ENCODE measurements around the gene TEX55.
"Not testable (repeated sequence)": the region's sequence is repeated elsewhere in the genome, so short reads cannot be mapped to it uniquely, and the experiment has no call there.

TEX55 gene

DNA sequence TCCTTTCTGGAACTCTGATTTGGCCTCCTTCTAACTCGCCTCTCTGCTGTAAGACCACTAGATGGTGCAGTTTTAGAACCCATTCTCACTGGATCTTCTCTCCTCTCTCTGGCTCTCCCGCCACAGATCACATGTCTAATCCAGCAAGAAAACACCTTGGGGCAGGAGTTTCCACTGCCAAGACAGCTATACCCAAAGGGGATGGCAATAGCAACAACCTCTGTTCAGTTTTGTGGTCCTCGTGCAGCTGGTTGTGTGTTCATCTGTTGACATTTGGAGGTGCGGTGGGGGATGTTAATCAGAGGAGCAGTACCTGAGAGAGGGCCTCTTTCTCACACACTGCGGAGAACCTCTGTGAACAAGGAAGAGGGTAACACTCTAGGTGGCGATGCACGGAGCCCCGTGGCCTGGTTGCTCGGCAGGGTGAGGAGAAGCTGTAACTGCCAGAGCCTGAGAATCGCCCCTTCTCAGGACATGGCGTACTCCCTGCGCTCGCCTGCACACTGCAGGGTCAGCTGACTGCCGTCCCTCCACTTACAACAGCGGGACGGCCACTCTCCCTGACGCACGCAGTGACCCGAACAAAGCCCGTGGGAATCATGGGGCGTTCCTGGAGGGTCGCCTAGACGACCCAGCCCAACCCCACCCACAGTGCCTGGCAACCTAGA is at the start of gene TEX55:
TEX55 (plus strand) TSS at position 666 of the 668 bp plus-strand sequence. CDS start 25 bp downstream, outside the sequence.
- DNase-seq (ENCODE audit: low read depth in 2 of 2, low spot score in 1 of 2): no peak

DNA sequence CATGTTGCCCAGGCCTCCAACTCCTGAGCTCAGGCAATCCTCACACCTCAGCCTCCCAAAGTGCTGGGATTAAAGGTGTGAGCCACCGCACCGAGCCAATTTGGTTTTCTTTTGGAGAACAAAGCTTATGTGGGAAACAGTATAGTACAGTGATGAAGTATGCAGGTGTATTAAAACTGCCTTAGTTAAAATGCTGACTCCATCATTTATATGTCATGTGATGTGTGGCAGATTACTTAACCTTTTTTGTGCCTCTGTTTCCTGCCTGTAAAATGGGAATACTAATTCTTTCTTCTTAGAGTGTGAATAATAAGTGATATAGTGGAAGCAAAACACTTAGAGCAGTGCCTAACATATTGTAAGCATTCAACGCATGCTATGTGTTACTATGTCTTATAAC is 48.0 kb upstream of the TEX55 start:
- DNase-seq (ENCODE audit: low read depth in 2 of 2, low spot score in 1 of 2): no peak

DNA sequence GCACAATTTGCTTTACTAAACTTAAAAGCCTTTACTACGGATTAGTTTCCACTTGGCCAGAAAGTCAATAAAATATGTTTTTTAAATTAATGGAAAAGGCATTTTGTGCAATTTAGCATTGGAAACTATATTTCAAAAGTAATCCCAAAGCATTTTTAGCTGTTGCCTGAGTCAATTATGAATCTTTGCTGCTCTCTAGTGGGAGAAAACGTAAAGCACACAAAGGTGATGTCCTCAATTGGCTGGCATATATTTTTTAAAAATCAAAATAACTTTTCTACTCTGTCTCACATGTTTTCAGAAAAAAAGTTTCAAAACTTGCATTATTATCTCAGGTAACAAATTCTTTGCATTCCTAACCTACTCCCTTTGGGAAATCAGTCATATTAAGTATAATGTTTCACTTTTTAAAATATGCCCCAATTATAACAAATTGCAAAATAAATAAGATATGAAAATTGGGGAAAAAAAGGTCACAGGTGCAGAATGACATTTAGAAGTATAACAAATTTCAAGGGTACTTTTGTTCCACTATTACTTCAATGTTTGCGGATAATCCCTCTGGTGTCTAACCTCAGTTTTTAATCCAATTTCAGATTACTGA is 47.2 kb upstream of the TEX55 start:
- DNase-seq (ENCODE audit: low read depth in 2 of 2, low spot score in 1 of 2): no peak

DNA sequence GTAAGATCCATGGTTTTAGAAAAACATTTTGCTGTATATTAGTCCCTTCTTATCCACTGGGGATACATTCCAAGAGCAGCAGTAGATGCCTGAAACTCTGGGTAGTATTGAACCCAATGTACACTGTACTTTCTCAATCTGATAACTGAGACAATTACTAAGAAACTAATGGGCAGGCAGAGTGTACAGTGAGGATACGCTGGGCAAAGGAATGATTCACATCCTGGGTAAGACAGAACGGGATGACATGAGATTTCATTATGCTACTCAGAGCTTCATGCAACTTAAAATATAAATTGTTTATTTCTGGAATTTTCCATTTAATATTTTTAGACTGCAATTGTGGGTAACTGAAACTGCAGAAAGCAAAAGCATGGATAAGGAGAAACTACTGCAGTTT is 46.2 kb upstream of the TEX55 start:
- DNase-seq (ENCODE audit: low read depth in 2 of 2, low spot score in 1 of 2): no peak

DNA sequence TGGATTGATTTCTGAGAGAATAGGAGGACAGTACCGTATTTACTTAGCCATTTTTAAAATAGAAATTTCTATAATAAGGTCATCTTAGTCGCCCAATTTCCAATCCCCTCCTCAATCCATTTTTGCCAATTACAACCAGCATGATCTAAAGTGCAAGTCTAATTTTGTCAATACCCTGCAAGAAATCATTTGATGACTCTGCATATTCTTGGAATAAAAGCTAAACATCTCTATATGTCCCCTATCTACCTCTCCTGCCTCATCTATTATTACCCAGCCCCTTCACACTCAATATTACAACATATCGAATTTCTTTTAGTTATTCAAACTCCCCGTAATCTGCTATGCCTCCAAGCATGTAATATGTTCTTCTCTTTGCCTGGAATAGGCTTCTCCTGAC is 41.9 kb upstream of the TEX55 start:
- DNase-seq (ENCODE audit: low read depth in 2 of 2, low spot score in 1 of 2): no peak

DNA sequence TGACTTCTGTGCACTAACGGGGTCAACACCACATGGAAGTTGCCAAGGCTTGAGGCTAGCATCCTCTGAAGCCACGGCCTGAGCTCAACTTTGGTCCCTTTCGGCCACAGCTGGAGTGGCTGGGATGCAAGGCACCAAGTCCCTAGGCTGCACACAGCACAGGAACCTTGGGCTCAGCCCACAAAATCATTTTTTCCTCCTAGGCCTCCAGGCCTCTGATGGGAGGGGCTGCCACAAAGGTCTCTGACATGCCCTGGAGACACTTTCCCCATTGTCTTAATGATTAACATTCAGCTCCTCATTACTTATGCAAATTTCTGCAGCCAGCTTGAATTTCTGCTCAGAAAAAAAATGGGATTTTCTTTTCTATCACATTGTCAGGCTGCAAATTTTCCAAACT is 27.6 kb upstream of the TEX55 start:
- DNase-seq (ENCODE audit: low read depth in 2 of 2, low spot score in 1 of 2): not testable (repeated sequence)

DNA sequence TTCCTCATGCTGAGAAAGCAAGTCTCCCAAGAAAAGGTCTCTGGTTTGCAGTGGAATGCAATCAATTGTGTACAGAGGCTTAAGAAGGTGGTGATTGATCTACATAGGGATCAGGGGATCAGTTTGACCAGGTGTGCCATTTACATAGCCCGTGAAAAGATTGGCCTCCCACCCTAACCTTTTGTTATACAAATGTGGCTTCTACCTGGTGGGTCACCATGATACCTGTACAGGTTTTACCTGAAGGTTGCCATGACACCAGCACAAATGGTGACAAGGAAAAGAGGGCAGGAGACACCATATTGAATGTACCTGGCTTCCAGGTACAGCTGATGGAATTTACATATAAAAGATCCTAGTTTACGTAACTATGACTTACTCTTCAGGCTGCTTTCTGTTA is 25.5 kb upstream of the TEX55 start:
- no peak for DNase-seq (ENCODE audit: low read depth in 2 of 2, low spot score in 1 of 2)

DNA sequence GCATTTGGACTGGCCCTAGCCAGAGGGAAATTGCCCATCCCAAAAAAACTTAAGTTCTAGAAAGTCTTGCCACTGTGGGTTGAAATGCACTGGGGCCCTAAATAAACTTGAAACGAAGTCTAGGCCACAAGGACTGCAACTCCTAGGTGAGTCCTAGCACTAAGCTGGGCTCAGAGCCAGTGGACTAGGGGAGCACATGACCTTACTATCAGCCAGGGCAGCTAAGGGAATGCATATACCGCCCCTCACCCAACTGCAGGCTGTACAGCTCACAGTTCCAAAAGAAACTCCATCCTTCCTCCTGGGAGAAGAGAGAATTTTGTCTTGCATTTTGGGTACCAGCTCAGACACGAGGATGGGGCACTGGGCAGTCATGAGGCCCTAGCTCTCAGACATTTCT is 23.6 kb upstream of the TEX55 start:
- DNase-seq (ENCODE audit: low read depth in 2 of 2, low spot score in 1 of 2): no peak

DNA sequence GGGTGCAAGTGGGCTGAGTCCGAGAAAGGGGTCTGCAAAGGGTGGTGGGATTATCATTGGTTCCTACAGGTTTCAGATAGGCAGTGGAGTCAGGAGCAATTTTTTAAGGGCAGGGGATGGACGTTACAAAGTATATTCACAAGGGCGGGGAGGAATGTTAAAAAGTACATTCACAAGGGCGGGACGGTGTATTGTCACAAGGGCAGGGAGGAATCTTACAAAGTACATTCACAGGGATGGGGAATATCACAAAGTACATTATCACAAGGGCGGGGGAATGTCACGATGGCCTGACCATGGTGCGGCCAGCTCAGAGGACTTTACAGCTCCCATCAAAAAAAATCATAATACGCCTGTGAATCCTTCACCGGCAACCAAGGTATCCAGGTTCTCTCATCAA is 20.6 kb upstream of the TEX55 start:
- DNase-seq (ENCODE audit: low read depth in 2 of 2, low spot score in 1 of 2): no peak

DNA sequence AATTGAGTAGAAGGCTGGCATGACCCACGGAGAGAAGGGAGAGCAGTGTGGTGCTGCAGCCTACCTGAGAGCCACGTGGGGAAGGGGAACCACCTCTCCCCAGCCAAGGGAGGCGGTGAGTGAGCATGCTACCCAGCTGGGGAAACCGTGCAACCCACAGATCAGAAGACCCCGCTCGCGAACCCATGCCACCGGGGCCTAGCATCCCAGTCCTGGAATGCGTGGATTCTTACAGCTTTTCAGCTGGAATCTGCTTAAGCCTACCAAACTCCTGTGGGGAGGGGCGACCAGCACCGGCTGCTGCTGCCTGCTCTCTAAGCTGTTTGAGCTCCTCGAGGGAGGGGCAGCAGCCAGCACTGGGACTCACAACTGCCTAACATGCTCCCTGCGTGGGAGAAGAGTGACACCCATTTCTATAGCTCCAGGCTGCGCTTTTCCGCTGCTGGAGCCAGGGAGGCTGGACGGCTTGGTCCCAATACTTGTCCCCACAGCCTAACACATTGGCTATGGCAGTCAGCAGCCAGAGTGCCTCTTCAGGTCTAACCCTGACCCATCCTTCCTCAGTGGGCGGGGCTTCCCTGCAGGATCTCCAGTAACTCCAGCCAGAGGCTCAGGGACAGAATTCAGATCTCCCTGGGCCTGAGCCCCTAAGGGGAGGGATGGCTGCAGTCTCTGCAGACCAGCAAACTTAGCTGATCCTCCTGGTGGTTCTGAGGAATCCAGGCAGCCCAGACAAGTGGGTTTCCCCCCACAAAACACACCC is 20.0 kb upstream of the TEX55 start:
- no peak for DNase-seq (ENCODE audit: low read depth in 2 of 2, low spot score in 1 of 2)

DNA sequence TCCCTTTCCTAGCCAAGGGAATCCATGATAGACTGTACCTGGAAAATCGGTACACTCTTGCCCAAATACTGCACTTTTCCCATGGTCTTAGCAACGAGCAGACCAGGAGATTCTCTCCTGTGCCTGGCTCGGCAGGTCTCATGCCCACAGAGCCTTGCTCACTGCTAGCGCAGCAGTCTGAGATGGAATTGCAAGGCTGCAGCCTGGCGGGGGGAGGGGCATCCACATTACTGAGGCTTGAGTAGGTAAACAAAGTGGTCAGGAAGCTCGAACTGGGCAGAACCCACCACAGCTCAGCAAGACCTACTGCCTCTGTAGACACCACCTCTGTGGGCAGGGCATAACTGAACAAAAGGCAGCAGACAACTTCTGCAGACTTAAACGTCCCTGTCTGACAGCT is 15.7 kb upstream of the TEX55 start:
- DNase-seq (ENCODE audit: low read depth in 2 of 2, low spot score in 1 of 2): not testable (repeated sequence)

DNA sequence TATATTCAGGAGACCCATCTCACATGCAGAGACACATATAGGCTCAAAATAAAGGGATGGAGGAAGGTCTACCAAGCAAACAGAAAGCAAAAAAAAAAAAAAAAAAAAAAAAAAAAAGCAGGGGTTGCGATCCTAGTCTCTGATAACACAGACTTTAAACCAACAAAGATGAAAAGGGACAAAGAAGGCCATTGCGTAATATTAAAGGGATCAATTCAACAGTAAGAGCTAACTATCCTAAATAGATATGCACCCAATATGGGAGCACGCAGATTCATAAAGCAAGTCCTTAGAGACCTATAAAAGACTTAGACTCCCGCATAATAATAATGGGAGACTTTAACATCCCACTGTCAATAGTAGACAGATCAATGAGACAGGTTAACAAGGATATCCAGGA is 13.7 kb upstream of the TEX55 start:
- DNase-seq (ENCODE audit: low read depth in 2 of 2, low spot score in 1 of 2): not testable (repeated sequence)

DNA sequence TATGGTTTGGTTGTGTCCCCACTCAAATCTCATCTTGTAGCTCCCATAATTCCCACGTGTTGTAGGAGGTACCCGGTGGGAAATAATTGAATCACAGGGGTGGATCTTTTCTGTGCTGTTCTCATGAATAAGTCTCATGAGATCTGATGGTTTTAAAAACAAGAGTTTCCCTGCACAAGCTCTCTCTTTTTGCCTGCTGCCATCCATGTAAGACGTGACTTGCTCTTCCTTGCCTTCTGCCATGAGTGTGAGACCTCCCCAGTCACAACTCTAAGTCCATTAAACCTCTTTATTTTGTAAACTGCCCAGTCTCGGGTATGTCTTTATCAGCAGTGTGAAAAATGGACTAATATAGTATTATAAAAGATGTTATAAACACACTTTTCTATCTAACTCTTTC is 6.6 kb upstream of the TEX55 start:
- DNase-seq (ENCODE audit: low read depth in 2 of 2, low spot score in 1 of 2): not testable (repeated sequence)

DNA sequence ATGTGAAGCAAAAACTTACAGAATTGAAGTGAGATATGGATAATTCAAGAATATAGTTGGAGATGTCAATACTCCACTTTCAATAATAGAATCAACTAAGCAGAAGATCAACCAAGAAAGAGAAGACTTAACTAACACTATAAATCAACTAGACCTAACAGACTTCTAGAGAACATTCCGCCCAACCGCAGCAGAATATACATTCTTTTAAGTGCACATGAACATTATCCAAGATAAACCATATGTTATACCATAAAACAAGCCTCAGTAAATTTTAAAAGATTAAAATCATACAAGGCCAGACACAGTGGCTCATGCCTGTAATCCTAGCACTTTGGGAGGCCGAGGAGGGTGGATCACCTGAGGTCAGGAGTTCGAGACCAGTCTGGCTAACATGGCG is 5.5 kb upstream of the TEX55 start:
- DNase-seq (ENCODE audit: low read depth in 2 of 2, low spot score in 1 of 2): no peak

DNA sequence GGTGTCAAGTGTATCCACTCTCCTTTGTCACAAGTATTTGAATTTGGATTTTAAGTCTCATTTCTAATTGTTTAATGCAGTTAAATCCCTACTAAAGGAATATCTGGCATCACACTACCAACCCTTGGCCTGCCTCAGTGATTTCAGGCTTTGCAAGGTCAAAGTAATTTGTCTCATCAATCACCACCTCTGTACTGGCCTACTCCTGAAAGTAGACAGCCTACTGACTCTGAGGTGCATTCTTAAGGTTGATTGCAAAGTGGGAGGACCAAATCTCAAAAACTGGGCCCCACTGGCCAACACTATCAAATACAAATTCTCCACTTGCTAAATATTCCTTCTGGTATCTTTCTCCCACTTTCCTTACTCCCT is 851 bp upstream of the TEX55 start:
- no peak for DNase-seq (ENCODE audit: low read depth in 2 of 2, low spot score in 1 of 2)

DNA sequence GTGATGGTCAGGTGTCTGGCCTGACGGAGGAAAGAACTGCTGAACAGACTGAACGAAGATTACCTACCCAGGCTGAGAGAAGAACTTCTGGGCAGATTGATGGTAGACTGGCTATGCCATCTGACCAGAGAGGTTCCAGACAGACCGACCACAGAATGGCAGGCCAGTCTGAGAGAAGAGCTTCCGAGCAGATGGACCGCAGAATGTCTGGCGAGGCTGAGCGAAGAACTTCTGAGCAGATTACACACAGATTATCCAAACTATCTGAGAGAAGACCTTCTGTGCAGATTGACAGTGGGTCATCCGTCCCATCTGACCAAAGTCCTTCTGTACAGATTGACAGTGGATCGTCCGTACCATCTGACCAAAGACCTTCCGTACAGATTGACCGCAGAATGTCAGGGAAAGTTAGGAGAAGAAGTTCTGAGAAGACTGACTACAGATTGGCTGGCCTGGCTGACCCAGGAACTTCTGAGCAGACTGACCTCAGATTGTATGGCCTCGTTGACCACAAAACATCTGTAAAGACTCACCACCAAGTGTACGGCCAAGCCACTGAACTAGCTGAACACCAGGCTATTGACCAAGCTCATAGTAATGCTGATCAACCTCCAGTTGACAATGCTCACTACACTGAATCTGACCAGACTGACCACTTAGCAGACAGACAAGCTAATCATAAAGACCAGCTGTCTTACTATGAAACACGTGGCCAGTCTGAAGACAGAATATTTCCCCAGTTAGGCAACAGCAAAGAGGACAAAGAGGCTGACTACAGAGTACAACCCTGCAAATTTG is 812 bp downstream of the TEX55 start:
- no peak for DNase-seq (ENCODE audit: low read depth in 2 of 2, low spot score in 1 of 2)

DNA sequence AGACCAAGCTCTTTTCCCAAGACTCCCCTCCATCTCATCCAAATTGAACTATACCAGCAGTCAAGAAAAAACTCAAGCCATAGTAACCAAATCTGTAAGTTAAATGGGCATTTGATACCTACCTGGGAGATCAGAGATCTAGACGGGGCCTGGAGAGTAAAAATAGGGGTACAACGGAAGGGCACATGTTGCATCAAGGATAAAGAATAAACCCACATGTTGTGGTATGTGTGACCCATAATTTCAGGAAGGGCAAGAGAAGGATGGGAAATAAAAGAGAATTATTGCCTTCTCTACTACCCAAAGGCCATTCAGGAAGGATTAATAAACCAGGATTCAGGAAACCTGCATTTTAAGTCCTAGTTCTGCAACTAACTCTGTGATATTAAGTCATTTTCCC is 1.5 kb downstream of the TEX55 start:
- no peak for DNase-seq (ENCODE audit: low read depth in 2 of 2, low spot score in 1 of 2)

DNA sequence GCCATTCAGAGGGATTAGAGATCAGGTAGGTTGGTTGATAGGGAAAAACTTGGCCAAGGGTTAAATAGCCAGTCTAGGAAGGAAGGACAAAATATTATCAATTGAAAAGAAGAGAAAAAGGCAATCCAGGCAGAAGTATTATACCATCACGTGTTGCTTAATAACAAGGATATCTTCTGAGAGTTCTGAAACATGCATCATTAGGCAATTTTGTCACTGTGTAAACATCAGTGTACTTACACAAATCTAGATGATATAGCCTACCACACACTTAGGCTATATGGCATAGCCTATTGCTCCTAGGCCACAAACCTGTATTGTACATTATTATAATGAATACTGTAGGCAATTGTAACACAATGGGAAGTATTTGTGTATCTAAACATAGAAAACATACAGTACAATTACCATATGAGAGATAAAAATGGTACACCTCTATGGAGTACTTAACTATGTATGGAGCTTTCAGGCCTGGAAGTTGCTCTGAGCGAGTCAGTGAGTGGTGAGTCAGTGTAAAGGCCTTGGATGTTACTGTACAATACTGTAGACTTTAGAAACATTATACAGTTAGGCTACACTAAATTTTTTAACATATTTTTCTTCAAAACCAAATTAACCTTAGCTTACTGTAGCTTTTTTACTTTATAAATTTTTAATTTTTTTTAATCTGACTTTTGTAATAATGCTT is 2.7 kb downstream of the TEX55 start:
- no peak for DNase-seq (ENCODE audit: low read depth in 2 of 2, low spot score in 1 of 2)

DNA sequence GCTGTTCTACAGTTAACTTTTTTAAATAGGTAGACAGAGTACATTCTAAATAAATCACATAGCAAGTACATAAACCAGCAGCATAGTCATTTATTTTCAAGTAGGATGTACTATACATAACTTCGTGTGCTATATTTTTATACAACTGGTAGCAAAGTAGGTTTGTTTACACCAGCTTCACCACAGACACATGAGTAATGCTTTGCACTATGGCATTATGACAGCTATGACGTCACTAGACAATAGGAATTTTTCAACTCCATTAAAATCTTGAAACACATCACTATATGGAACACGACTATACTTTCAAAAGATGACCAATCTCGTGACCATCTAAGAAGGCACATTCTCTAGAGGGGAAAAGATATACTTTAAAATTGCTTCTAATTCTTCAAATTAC is 3.5 kb downstream of the TEX55 start:
- DNase-seq (ENCODE audit: low read depth in 2 of 2, low spot score in 1 of 2): no peak

DNA sequence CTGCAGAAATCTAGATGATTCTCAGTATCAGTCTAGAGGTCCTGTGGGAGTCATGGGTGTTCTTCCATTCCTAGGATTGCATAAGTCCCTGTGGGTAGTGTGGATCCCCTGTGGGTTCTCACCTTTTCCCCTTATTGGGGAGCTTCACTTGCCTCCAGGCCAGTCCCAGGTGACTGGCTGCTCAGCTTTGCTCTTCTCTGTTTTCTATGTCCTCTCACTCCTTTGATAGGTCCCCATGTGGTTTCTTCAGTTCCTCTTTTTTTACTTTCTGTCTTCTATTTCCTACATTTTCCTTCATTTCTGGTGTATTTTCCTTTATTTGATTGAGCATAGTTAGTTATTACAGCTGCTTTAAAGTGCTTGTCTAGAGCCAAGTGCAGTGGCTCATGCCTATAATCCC is 10.9 kb downstream of the TEX55 start:
- DNase-seq (ENCODE audit: low read depth in 2 of 2, low spot score in 1 of 2): no peak

DNA sequence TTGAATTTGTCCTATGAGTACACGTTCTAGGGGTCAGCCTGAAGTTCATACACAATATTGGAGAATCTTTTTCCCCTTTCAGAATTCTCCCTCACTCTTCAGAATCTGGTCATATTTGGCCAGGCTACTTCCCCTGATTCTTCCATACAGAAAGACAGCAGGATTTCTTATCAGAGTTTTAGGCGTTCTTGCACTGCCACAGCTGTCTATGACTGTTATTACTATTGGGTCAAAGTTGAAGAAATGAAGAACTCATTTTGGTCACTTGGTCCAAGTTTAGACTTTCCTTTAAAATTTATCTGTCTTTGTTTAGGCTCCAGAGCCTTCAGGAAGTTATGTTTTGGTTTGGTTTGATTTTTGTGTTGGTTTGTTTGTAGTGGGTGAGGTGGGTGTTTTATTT is 12.0 kb downstream of the TEX55 start:
- DNase-seq (ENCODE audit: low read depth in 2 of 2, low spot score in 1 of 2): no peak
